Stimulated activated CD8-positive, alpha-beta memory T cell treated with anti-CD3 and anti-CD28 coated beads, Interleukin-7, amount 100 ng/mL, for 4 hours (primary cell): ENCODE data around the gene RHOV.

Experiments
- DNase-seq, 2 donors: peaks; one replicate each; pipeline ENCODE4 v3.0.0-alpha.2; 2020; ENCODE audit warnings: low read depth in 2 of 2

The RHOV gene

GRCh38 chr15:40873694-40874561, at the start of gene RHOV:
TSS of gene RHOV (minus strand) at chr15:40874234. CDS start at chr15:40874139, 95 bp downstream.
- DNase-seq, result peak in 1 of 2 donors; percentile 47

GRCh38 chr15:40923551-40923950, 49.5 kb upstream of the RHOV start:
- DNase-seq, result no peak

GRCh38 chr15:40922608-40923005, 48.6 kb upstream of the RHOV start:
- no peak for DNase-seq

GRCh38 chr15:40921949-40922607, 48.0 kb upstream of the RHOV start:
- DNase-seq, result no peak

GRCh38 chr15:40918799-40919392, 44.9 kb upstream of the RHOV start:
- no peak for DNase-seq

- no peak for DNase-seq
Observed at GRCh38 chr15:40918146-40918798, 44.2 kb upstream of the RHOV start.

- no peak for DNase-seq
Observed at GRCh38 chr15:40917585-40917984, 43.6 kb upstream of the RHOV start.

GRCh38 chr15:40915679-40916078, 41.6 kb upstream of the RHOV start:
- DNase-seq, result no peak

- no peak for DNase-seq
Observed at GRCh38 chr15:40915116-40915661, 41.2 kb upstream of the RHOV start.

- DNase-seq, result no peak
Observed at GRCh38 chr15:40914486-40914885, 40.5 kb upstream of the RHOV start.

GRCh38 chr15:40914013-40914412, 40.0 kb upstream of the RHOV start:
- DNase-seq, result no peak

- DNase-seq, result no peak
Observed at GRCh38 chr15:40912478-40912877, 38.4 kb upstream of the RHOV start.

- DNase-seq, result no peak
Observed at GRCh38 chr15:40911693-40912092, 37.7 kb upstream of the RHOV start.

- no peak for DNase-seq
Observed at GRCh38 chr15:40911141-40911540, 37.1 kb upstream of the RHOV start.

- DNase-seq, result no peak
Observed at GRCh38 chr15:40909662-40910630, 35.9 kb upstream of the RHOV start.

GRCh38 chr15:40908095-40908494, 34.1 kb upstream of the RHOV start:
- no peak for DNase-seq

- DNase-seq, result peak in 1 of 2 donors; percentile 43
Observed at GRCh38 chr15:40906991-40907802, 33.2 kb upstream of the RHOV start.

GRCh38 chr15:40906091-40906990, 32.3 kb upstream of the RHOV start:
- peak; percentile 41 to 68 for DNase-seq
